ENCODE measurements around the gene CHRM3. TPM values are rescaled to one million over a fixed set of nuclear protein-coding genes. Genes with fewer than 3 reads are reported as not detected.

Gene CHRM3
- total RNA-seq, 4 donors from 2014 or later: 48.8 to 177 (median 116) TPM

DNA sequence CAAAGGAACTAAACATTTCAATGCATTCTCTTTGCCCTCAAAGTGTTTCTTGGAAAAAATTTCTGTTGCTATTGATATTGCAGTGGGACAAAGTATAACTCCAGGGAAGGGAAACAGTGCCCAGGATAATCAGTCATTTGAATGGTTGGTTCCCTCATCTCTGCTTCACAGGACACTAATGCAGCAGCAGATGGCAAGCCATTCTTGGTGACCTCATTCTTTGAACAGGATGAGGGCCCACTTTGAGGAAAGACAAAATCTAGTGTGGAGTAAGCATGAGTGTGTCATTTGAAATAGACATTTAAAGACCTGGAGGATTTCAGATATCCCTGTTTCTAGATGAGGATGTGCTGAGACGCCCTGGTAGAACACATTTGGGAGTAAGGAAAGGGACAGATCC lies 32.3 kb downstream of the CHRM3 start:
- H3K27ac ChIP-seq: peak overlapping the region in 3 of 4 donors; percentile 38 to 55 (median 42)

DNA sequence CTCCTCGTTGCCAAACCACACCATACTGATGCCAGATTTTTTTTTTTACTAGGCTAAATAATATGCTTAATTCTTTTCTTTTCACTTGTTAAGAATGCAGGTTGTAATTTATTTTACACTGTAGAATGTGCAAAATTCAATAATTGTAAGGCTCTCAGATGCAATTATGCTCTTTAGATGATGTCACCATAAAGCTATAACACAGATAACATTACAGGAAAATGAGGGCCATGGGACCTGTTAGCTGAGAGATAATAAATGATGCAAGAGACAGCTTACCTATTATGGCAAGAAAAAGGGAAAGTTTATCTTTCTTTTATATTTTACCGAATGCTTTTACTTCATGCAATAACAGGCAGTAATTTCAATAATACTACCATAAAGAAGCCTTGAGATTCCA lies 35.4 kb downstream of the CHRM3 start:
- Histone ChIP-seq H3K9me3 (no peaks in the 10 kb centered on the region), H3K27ac (peak overlapping the region in 1 of 4 donors; percentile 29), H3K27me3 (no peaks in the 10 kb centered on the region), H3K4me3 (no peak overlapping the region), H3K4me1 (peaks cover 0 to 62% (median 4%) of the 10 kb centered on the region in 3 donors), H3K36me3 (no peaks in the 10 kb centered on the region)
- no peak for TF ChIP-seq POLR2AphosphoS5 (IDR thresholded peaks at IDR 0.05)
- TF ChIP-seq POLR2A (IDR thresholded peaks at IDR 0.05): no peak
- TF ChIP-seq EP300 (IDR thresholded peaks at IDR 0.05): no peak
- TF ChIP-seq, protein P1, sequence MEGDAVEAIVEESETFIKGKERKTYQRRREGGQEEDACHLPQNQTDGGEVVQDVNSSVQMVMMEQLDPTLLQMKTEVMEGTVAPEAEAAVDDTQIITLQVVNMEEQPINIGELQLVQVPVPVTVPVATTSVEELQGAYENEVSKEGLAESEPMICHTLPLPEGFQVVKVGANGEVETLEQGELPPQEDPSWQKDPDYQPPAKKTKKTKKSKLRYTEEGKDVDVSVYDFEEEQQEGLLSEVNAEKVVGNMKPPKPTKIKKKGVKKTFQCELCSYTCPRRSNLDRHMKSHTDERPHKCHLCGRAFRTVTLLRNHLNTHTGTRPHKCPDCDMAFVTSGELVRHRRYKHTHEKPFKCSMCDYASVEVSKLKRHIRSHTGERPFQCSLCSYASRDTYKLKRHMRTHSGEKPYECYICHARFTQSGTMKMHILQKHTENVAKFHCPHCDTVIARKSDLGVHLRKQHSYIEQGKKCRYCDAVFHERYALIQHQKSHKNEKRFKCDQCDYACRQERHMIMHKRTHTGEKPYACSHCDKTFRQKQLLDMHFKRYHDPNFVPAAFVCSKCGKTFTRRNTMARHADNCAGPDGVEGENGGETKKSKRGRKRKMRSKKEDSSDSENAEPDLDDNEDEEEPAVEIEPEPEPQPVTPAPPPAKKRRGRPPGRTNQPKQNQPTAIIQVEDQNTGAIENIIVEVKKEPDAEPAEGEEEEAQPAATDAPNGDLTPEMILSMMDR (IDR thresholded peaks at IDR 0.05): no peak
- no peak for ATAC-seq
- 19 to 31% methylated on average over 2 of the region's 2 CpGs for WGBS, 2 donors (ENCODE audit: low coverage in 1 of 2)

More for the DNA sequence above, 32.3 kb downstream of the CHRM3 start:
- TF ChIP-seq, protein P1 (IDR thresholded peaks at IDR 0.05): no peak
- TF ChIP-seq POLR2A (IDR thresholded peaks at IDR 0.05) (no peak), POLR2AphosphoS5 (IDR thresholded peaks at IDR 0.05) (no peak), EP300 (IDR thresholded peaks at IDR 0.05) (no peak)
- H3K4me1 ChIP-seq: peaks cover 0 to 72% (median 4%) of the 10 kb centered on the region in 3 donors
- no peak overlapping the region for H3K4me3 ChIP-seq
- WGBS, 2 donors (ENCODE audit: low coverage in 1 of 2): 80 to 92% methylated on average over 1 of the region's 1 CpG
- no peaks in the 10 kb centered on the region for H3K27me3 ChIP-seq
- no peaks in the 10 kb centered on the region for H3K9me3 ChIP-seq
- H3K36me3 ChIP-seq: no peaks in the 10 kb centered on the region
- no peak for ATAC-seq

DNA sequence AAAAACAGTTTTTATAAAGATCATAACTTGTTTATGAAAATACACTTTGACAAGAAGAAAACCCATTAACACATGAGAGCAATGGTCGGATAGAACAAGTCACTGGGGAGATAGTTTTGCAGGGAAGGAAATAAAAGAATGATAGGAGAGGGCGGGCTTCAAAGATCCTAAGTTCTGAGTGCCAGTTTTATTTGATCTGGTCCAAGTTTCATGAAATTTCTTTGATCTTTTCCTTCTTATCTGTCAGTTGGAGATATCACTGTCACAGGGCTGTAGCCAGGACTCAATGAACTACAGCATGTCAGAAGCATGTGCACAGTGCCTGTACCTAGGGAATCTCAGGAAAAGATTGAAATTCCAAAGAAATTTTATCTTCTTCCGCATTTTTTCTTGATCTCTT lies 36.5 kb downstream of the CHRM3 start:
- Histone ChIP-seq H3K27ac (peak overlapping the region in 1 of 4 donors; percentile 29), H3K36me3 (no peaks in the 10 kb centered on the region), H3K9me3 (no peaks in the 10 kb centered on the region), H3K4me3 (no peak overlapping the region), H3K27me3 (no peaks in the 10 kb centered on the region), H3K4me1 (peaks cover 0 to 62% (median 4%) of the 10 kb centered on the region in 3 donors)
- WGBS, 2 donors (ENCODE audit: low coverage in 1 of 2): 81 to 94% methylated on average over 3 of the region's 3 CpGs
- TF ChIP-seq EP300 (IDR thresholded peaks at IDR 0.05) (no peak), POLR2A (IDR thresholded peaks at IDR 0.05) (no peak), POLR2AphosphoS5 (IDR thresholded peaks at IDR 0.05) (no peak)
- TF ChIP-seq, protein P1 (IDR thresholded peaks at IDR 0.05): no peak
- ATAC-seq: no peak

DNA sequence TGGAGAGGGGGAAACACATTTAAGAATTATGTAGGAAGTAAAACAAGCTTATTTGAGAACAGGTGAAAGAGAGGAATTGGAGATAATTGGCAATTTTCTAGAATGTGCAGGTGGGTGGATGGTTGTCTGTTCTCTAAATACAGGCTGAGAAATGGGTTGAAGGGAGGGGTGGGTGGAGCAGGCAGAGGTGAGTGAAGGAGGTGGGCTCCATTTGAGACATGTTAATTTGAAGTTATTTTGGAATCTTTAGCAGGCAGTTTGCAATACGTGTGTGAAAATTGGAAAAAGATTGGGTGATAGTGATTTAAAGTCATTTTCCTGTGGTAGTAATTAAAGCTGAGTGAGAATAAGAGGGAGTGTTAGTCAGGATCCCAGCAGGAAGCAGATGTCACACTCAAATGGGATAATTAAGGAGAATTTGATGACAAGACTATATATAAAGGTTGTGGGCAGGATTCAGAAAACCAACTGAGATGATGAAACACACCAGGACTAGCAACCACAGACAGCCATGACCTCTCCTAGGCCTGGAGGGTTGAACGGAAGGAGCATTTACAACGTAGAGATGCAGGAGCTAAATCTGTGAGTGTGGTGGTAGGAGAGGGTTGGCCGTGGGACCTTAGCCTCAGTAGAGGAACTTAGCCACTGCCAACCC lies 40.6 kb downstream of the CHRM3 start:
- TF ChIP-seq POLR2A (IDR thresholded peaks at IDR 0.05): no peak
- no peak for TF ChIP-seq POLR2AphosphoS5 (IDR thresholded peaks at IDR 0.05)
- no peak for TF ChIP-seq EP300 (IDR thresholded peaks at IDR 0.05)
- TF ChIP-seq, protein P1 (IDR thresholded peaks at IDR 0.05): no peak
- no peak overlapping the region for H3K27ac ChIP-seq
- no peak overlapping the region for H3K4me3 ChIP-seq
- ATAC-seq: no peak
- WGBS, 2 donors (ENCODE audit: low coverage in 1 of 2): 52 to 77% methylated on average over 3 to 4 of the region's 4 CpGs
- no peaks in the 10 kb centered on the region for H3K9me3 ChIP-seq
- H3K4me1 ChIP-seq: peaks cover 0 to 44% (median 2%) of the 10 kb centered on the region in 3 donors
- H3K27me3 ChIP-seq: no peaks in the 10 kb centered on the region
- no peaks in the 10 kb centered on the region for H3K36me3 ChIP-seq

DNA sequence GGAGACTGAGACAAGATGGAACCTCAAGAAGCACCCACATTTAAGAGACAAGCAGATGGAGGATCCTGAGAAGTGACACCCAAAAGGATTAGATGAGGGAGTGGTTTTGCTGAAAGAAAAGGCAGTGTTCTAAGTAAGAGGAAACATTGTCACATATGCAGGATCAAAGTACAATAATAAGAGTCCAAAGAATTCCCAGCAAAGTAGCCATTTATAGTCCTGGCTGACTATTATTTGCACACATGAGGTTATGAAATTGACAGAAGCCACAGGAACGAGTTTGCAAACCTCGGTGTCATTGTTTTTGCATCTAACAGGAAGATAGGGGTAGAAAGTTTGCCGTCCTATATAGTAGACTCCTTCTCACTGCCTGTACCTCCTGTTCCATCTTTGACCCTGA lies 41.3 kb downstream of the CHRM3 start:
- H3K4me3 ChIP-seq: no peak overlapping the region
- no peaks in the 10 kb centered on the region for H3K9me3 ChIP-seq
- H3K4me1 ChIP-seq: peaks cover 0 to 44% (median 2%) of the 10 kb centered on the region in 3 donors
- no peaks in the 10 kb centered on the region for H3K27me3 ChIP-seq
- WGBS, 2 donors (ENCODE audit: low coverage in 1 of 2): 87 to 88% methylated on average over 3 of the region's 3 CpGs
- no peaks in the 10 kb centered on the region for H3K36me3 ChIP-seq
- TF ChIP-seq POLR2AphosphoS5 (IDR thresholded peaks at IDR 0.05) (no peak), EP300 (IDR thresholded peaks at IDR 0.05) (no peak), POLR2A (IDR thresholded peaks at IDR 0.05) (no peak)
- TF ChIP-seq, protein P1 (IDR thresholded peaks at IDR 0.05): no peak
- no peak for ATAC-seq
- H3K27ac ChIP-seq: no peak overlapping the region

All from gastroesophageal sphincter (tissue), 4 donors.